ENCODE results near the gene NOX5. TPM values are rescaled to one million over a fixed set of nuclear protein-coding genes. Genes with fewer than 3 reads are reported as not detected.

The NOX5 gene
- total RNA-seq, 1 experiment from 2014 or later: 339 TPM

DNA sequence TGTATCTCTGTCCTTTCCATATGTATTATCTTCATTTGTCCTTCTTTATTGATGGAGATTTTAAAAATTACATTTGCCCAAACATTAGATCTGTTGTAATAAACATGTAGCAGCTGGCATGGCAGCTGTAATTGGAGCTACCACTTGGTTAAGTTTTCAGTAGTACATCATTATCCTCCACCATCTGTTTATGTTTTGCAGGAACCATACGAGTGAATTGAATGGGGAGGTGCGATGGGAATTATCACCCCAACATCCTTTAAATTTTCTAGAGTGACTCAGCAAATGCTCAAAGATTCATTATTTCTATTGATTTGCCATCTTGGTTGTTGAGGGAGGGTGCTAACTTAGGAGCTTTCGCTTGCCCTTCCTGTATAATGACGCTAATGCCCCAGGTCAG is 32.6 kb upstream of the NOX5 start:
- ATAC-seq: no peak
- DNase-seq: no peak
- no peak for TF ChIP-seq EZH2 (IDR thresholded peaks at IDR 0.05; ENCODE audit: low read length, unreplicated experiment)
- no peak for TF ChIP-seq EZH2phosphoT487 (IDR thresholded peaks at IDR 0.05; ENCODE audit: borderline replicate concordance, low read length)
- no peak for TF ChIP-seq CTCF (conservative IDR thresholded peaks at IDR 0.05; ENCODE audit: low read depth, low read length)
- H4K20me1 ChIP-seq (ENCODE audit: low read length): no peaks in the 10 kb centered on the region
- no peaks in the 10 kb centered on the region for H3K27me3 ChIP-seq (ENCODE audit: low read length)
- H3F3A ChIP-seq (ENCODE audit: low read length, unreplicated experiment): no peaks in the 10 kb centered on the region
- CTCF ChIA-PET: no interaction called here
- POLR2A ChIA-PET (ENCODE audit: unreplicated experiment): no interaction called here
- H3K4me3 ChIP-seq (ENCODE audit: low read length): no peak overlapping the region
- H3K4me1 ChIP-seq (ENCODE audit: insufficient read depth, low read length): no peaks in the 10 kb centered on the region
- no peaks in the 10 kb centered on the region for H3K36me3 ChIP-seq (ENCODE audit: low read depth, low read length)
- no peak overlapping the region for H3K27ac ChIP-seq (ENCODE audit: low read length)
- no TSS peak for BruUV-seq (replicated peaks)
- H3K9ac ChIP-seq (ENCODE audit: low read length): no peak overlapping the region
- H3K9me3 ChIP-seq (ENCODE audit: low read length): no peaks in the 10 kb centered on the region
- H3K79me2 ChIP-seq (ENCODE audit: low read length): no peaks in the 10 kb centered on the region
- H3K9me2 ChIP-seq (replicated peaks; ENCODE audit: low read length): no peaks in the 10 kb centered on the region
- intact Hi-C loops (cut with micrococcal nuclease): no loop called here
- no peak overlapping the region for H2AFZ ChIP-seq (ENCODE audit: low read length)
- no peak overlapping the region for H3K4me2 ChIP-seq (ENCODE audit: low read length)

DNA sequence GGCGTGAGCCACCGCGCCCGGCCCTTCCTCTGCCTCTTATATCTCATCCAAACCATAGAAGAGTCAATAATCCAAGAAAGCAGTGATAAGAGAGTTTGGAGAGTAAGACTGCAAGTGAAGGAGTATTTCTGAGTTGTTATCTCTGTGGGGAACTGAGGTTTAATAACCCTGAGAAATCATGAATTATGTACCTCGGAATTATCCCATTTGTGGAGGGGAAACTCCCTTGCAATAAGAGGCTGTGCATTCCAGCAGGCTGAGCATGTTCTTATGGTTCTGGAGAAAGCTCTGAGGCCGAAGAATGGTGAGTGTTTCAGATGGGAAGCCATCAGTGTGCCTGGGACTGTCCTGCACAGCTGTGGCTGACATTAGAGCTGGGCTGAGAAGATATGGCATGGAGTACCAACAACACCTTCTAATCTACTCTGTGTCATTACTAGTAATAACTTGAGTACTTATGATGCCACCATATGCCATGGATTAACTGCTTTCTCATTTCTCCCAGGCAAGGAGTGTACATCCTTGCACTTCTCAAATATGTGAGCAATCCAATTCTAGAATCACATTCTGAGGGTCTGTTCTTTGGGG is 31.4 kb upstream of the NOX5 start:
- H2AFZ ChIP-seq (ENCODE audit: low read length): no peak overlapping the region
- BruUV-seq (replicated peaks): no TSS peak
- TF ChIP-seq EZH2phosphoT487 (IDR thresholded peaks at IDR 0.05; ENCODE audit: borderline replicate concordance, low read length) (no peak), EZH2 (IDR thresholded peaks at IDR 0.05; ENCODE audit: low read length, unreplicated experiment) (no peak), CTCF (conservative IDR thresholded peaks at IDR 0.05; ENCODE audit: low read depth, low read length) (no peak)
- no peak overlapping the region for H3K9ac ChIP-seq (ENCODE audit: low read length)
- H3K36me3 ChIP-seq (ENCODE audit: low read depth, low read length): no peaks in the 10 kb centered on the region
- H3K4me2 ChIP-seq (ENCODE audit: low read length): no peak overlapping the region
- no peaks in the 10 kb centered on the region for H3K79me2 ChIP-seq (ENCODE audit: low read length)
- no peak overlapping the region for H3K4me3 ChIP-seq (ENCODE audit: low read length)
- DNase-seq: no peak
- no peaks in the 10 kb centered on the region for H3F3A ChIP-seq (ENCODE audit: low read length, unreplicated experiment)
- H3K9me3 ChIP-seq (ENCODE audit: low read length): no peaks in the 10 kb centered on the region
- no peak overlapping the region for H3K27ac ChIP-seq (ENCODE audit: low read length)
- CTCF ChIA-PET: no interaction called here
- ATAC-seq: no peak
- intact Hi-C loops (cut with micrococcal nuclease): no loop called here
- POLR2A ChIA-PET (ENCODE audit: unreplicated experiment): no interaction called here
- H4K20me1 ChIP-seq (ENCODE audit: low read length): no peaks in the 10 kb centered on the region
- no peaks in the 10 kb centered on the region for H3K27me3 ChIP-seq (ENCODE audit: low read length)
- H3K4me1 ChIP-seq (ENCODE audit: insufficient read depth, low read length): no peaks in the 10 kb centered on the region
- H3K9me2 ChIP-seq (replicated peaks; ENCODE audit: low read length): no peaks in the 10 kb centered on the region

DNA sequence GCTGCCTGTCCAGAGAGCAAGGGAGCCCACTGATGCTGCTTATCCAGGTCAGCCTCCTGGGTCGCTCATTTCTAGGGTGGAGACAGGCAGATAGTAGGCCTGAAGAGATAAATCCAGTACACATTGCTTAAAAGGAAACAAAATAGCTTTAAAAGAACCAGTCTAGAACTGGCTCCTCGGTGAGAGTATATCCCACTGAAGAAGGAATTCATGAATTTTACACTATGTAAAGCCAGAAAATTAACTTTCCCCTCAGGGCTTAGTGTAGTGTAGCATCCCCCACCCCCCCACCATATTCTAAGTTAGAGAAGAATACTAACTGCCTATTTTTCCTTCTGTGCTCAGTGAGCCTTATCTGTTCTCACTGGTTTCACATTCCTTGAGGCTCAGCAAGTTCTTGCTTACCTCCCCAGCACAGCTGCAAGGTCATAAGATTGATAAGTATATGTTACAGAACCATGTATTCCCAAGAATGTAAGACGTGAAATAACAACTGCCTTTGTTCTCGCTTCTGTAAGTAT is 30.5 kb upstream of the NOX5 start:
- Histone ChIP-seq H3K4me1 (ENCODE audit: insufficient read depth, low read length) (no peaks in the 10 kb centered on the region), H3K36me3 (ENCODE audit: low read depth, low read length) (no peaks in the 10 kb centered on the region), H4K20me1 (ENCODE audit: low read length) (no peaks in the 10 kb centered on the region), H3K4me2 (ENCODE audit: low read length) (no peak overlapping the region), H3K4me3 (ENCODE audit: low read length) (no peak overlapping the region), H3F3A (ENCODE audit: low read length, unreplicated experiment) (no peaks in the 10 kb centered on the region), H3K9me3 (ENCODE audit: low read length) (no peaks in the 10 kb centered on the region), H3K27me3 (ENCODE audit: low read length) (no peaks in the 10 kb centered on the region), H3K9me2 (replicated peaks; ENCODE audit: low read length) (no peaks in the 10 kb centered on the region), H3K27ac (ENCODE audit: low read length) (no peak overlapping the region), H2AFZ (ENCODE audit: low read length) (no peak overlapping the region), H3K79me2 (ENCODE audit: low read length) (no peaks in the 10 kb centered on the region), H3K9ac (ENCODE audit: low read length) (no peak overlapping the region)
- POLR2A ChIA-PET (ENCODE audit: unreplicated experiment): interaction anchor here (0.7 kb wide), 1 partner anchor 610 kb away, joined by 4 read pairs; no protein-coding TSS in a partner anchor
- ATAC-seq (no peak), DNase-seq (no peak)
- CTCF ChIA-PET: no interaction called here
- no TSS peak for BruUV-seq (replicated peaks)
- intact Hi-C loops (cut with micrococcal nuclease): no loop called here
- TF ChIP-seq EZH2phosphoT487 (IDR thresholded peaks at IDR 0.05; ENCODE audit: borderline replicate concordance, low read length) (no peak), CTCF (conservative IDR thresholded peaks at IDR 0.05; ENCODE audit: low read depth, low read length) (no peak), EZH2 (IDR thresholded peaks at IDR 0.05; ENCODE audit: low read length, unreplicated experiment) (no peak)

Data from PC-3 (cell line).